H9 (cell line): ENCODE data around the gene EZH2. TPM values are rescaled to one million over a fixed set of nuclear protein-coding genes. Genes with fewer than 3 reads are reported as not detected.

Experiments used
- DNase-seq: peaks from one replicate; pipeline ENCODE4 v3.0.0-alpha.2; 2017
- H2AFZ ChIP-seq: one replicate; pipeline ENCODE4 v1.6.1; 2013; ENCODE audit warnings: mild to moderate bottlenecking, low read length, control low read depth, moderate library complexity
- H2AK5ac ChIP-seq: 2 replicates; pipeline ENCODE4 v1.6.1; 2013; ENCODE audit warnings: low read length, control low read depth, mixed read lengths; ENCODE audit not compliant: insufficient read length
- H2BK120ac ChIP-seq: one replicate; pipeline ENCODE4 v1.6.1; 2013; ENCODE audit warnings: low read depth, mild to moderate bottlenecking, low read length, control low read depth, inconsistent platforms; ENCODE audit not compliant: poor library complexity, severe bottlenecking
- H2BK12ac ChIP-seq: 2 replicates; pipeline ENCODE4 v1.6.1; 2013; ENCODE audit warnings: low read length, control low read depth, mixed read lengths, low read depth; ENCODE audit not compliant: insufficient read length
- H2BK15ac ChIP-seq: 2 replicates; pipeline ENCODE4 v1.6.1; 2013; ENCODE audit warnings: low read depth, low read length, control low read depth
- H2BK20ac ChIP-seq: one replicate; pipeline ENCODE4 v1.6.1; 2013; ENCODE audit warnings: low read depth, mild to moderate bottlenecking, low read length, control low read depth, inconsistent platforms; ENCODE audit not compliant: poor library complexity, severe bottlenecking
- H2BK5ac ChIP-seq: 2 replicates; pipeline ENCODE4 v1.6.1; 2013; ENCODE audit warnings: low read length, control low read depth, mixed read lengths; ENCODE audit not compliant: insufficient read length
- H3K14ac ChIP-seq: 2 replicates; pipeline ENCODE4 v1.6.1; 2013; ENCODE audit warnings: low read length, control low read depth; ENCODE audit not compliant: insufficient read depth
- H3K18ac ChIP-seq: 2 replicates; pipeline ENCODE4 v1.6.1; 2013; ENCODE audit warnings: low read depth, mild to moderate bottlenecking, mixed read lengths, low read length, control low read depth; ENCODE audit not compliant: insufficient read length
- H3K23ac ChIP-seq: 2 replicates; pipeline ENCODE4 v1.6.1; 2013; ENCODE audit warnings: low read length, control low read depth, mixed read lengths, low read depth; ENCODE audit not compliant: insufficient read length
- H3K23me2 ChIP-seq: 2 replicates; pipeline ENCODE4 v1.6.1; 2013; ENCODE audit warnings: low read depth, mild to moderate bottlenecking, mixed read lengths, low read length, control low read depth; ENCODE audit not compliant: insufficient read length, poor library complexity, severe bottlenecking
- H3K27ac ChIP-seq: 2 replicates; pipeline ENCODE4 v1.5.1; 2013; ENCODE audit warnings: low read length, control low read depth, mixed read lengths, low read depth; ENCODE audit not compliant: insufficient read length
- H3K27me3 ChIP-seq: 2 replicates; pipeline ENCODE4 v1.6.1; 2013; ENCODE audit warnings: low read length, control low read depth, inconsistent platforms; ENCODE audit not compliant: insufficient read depth
- H3K4ac ChIP-seq: 2 replicates; pipeline ENCODE4 v1.6.1; 2013; ENCODE audit warnings: low read depth, mild to moderate bottlenecking, control low read depth, inconsistent platforms, low read length, moderate library complexity
- H3K4me1 ChIP-seq: 2 replicates; pipeline ENCODE4 v1.6.1; 2013; ENCODE audit warnings: low read length, control low read depth, inconsistent platforms; ENCODE audit not compliant: insufficient read depth
- H3K4me2 ChIP-seq: 2 replicates; pipeline ENCODE4 v1.6.1; 2013; ENCODE audit warnings: low read length, control low read depth, mixed read lengths; ENCODE audit not compliant: insufficient read length, insufficient read depth
- H3K56ac ChIP-seq: 2 replicates; pipeline ENCODE4 v1.6.1; 2013; ENCODE audit warnings: low read depth, mild to moderate bottlenecking, mixed read lengths, low read length, control low read depth; ENCODE audit not compliant: insufficient read length
- H3K79me1 ChIP-seq: 2 replicates; pipeline ENCODE4 v1.6.1; 2013; ENCODE audit warnings: low read depth, mild to moderate bottlenecking, moderate library complexity, low read length, control low read depth, inconsistent platforms; ENCODE audit not compliant: insufficient read depth, poor library complexity, severe bottlenecking
- H3K79me2 ChIP-seq: 2 replicates; pipeline ENCODE4 v1.6.1; 2013; ENCODE audit warnings: low read length, control low read depth, inconsistent platforms; ENCODE audit not compliant: insufficient read depth
- H3K9ac ChIP-seq: 2 replicates; pipeline ENCODE4 v1.6.1; 2013; ENCODE audit warnings: low read length, control low read depth, mixed read lengths; ENCODE audit not compliant: insufficient read length; ENCODE audit errors: extremely low read depth
- H3K9me3 ChIP-seq: one replicate; pipeline ENCODE4 v1.6.1; 2013; ENCODE audit warnings: low read depth, low read length, inconsistent platforms; ENCODE audit not compliant: control insufficient read depth
- H3T11ph ChIP-seq: one replicate; pipeline ENCODE4 v1.6.1; 2013; ENCODE audit warnings: mild to moderate bottlenecking, low read length, control low read depth, inconsistent platforms
- H4K20me1 ChIP-seq: one replicate; pipeline ENCODE4 v1.6.1; 2013; ENCODE audit not compliant: control insufficient read depth, insufficient read length, insufficient read depth
- H4K5ac ChIP-seq: 2 replicates; pipeline ENCODE4 v1.6.1; 2013; ENCODE audit warnings: low read depth, mild to moderate bottlenecking, mixed read lengths, low read length, control low read depth; ENCODE audit not compliant: insufficient read length
- H4K8ac ChIP-seq: replicated peaks from 2 replicates; pipeline ENCODE4 v1.6.1; 2013; ENCODE audit warnings: low read length, control low read depth, mixed read lengths, low read depth; ENCODE audit not compliant: insufficient read length
- H4K91ac ChIP-seq: 2 replicates; pipeline ENCODE4 v1.6.1; 2013; ENCODE audit warnings: low read depth, mild to moderate bottlenecking, moderate library complexity, mixed read lengths, low read length, control low read depth; ENCODE audit not compliant: insufficient read length
- H3K27ac Mint-ChIP-seq, 3 experiments: 2 replicates in 2 of 3; 3 replicates in 1 of 3; pipeline ENCODE4 v1.8.0; 2020 to 2021; ENCODE audit warnings: mixed read lengths in 3 of 3, mild to moderate bottlenecking in 1 of 3, moderate library complexity in 1 of 3
- H3K27me3 Mint-ChIP-seq: 2 replicates; pipeline ENCODE4 v1.8.0; 2021; ENCODE audit warnings: low read depth, mild to moderate bottlenecking, moderate library complexity, mixed read lengths
- H3K36me3 Mint-ChIP-seq, 3 experiments: 2 replicates in 2 of 3; 3 replicates in 1 of 3; pipeline ENCODE4 v1.8.0; 2020 to 2021; ENCODE audit warnings: low read depth in 3 of 3, mixed read lengths in 3 of 3; ENCODE audit not compliant: insufficient read depth in 1 of 3
- H3K4me1 Mint-ChIP-seq, 2 experiments: 2 replicates each; pipeline ENCODE4 v1.8.0; 2020; ENCODE audit warnings: mixed read lengths in 2 of 2
- H3K4me3 Mint-ChIP-seq, 2 experiments: 2 replicates in 1 of 2; 3 replicates in 1 of 2; pipeline ENCODE4 v1.8.0; 2020 to 2021; ENCODE audit warnings: mild to moderate bottlenecking in 2 of 2, mixed read lengths in 2 of 2, moderate library complexity in 1 of 2
- H3K9me3 Mint-ChIP-seq, 2 experiments: 2 replicates in 1 of 2; 3 replicates in 1 of 2; pipeline ENCODE4 v1.8.0; 2020; ENCODE audit warnings: mild to moderate bottlenecking in 2 of 2, mixed read lengths in 2 of 2, moderate library complexity in 1 of 2
- CTCF ChIP-seq: fragments of 200-600 bp; sonication (generic); conservative IDR thresholded peaks from 3 replicates; pipeline ENCODE4 v1.8.0; 2021; ENCODE audit warnings: antibody characterized with exemption, mild to moderate bottlenecking
- WGBS: extraction: QIAGEN DNeasy Blood & Tissue Kit; methylation state at CpG from one replicate; pipeline ENCODE4 v1.1.7; 2013; ENCODE audit warnings: missing lambda C conversion rate, low lambda C conversion rate, mixed read lengths; ENCODE audit not compliant: insufficient read length; ENCODE audit errors: extremely low coverage; 5-methylcytosine and 5-hydroxymethylcytosine counted together
- total RNA-seq: library from RNA; stranded (reverse); gene quantifications from 2 replicates; pipeline ENCODE4 v1.2.1, GENCODE V29; 2021

Gene EZH2
- total RNA-seq, 1 experiment from 2014 or later: 41.3 TPM

- no peak overlapping the region for H2BK12ac ChIP-seq
- H3K79me1 ChIP-seq: no peaks in the 10 kb centered on the region
- H3K9me3 Mint-ChIP-seq: no peaks in the 10 kb centered on the region
- no peak overlapping the region for H4K91ac ChIP-seq
- no peak overlapping the region for H3K56ac ChIP-seq
- no peaks in the 10 kb centered on the region for H3K79me2 ChIP-seq
- H2AFZ ChIP-seq: no peak overlapping the region
- no peak overlapping the region for H2AK5ac ChIP-seq
- H3K36me3 Mint-ChIP-seq: peaks cover 0 to 5% (median 0%) of the 10 kb centered on the region in 3 experiments; a peak in 1 of 7 replicates
- H3K4me1 ChIP-seq: no peaks in the 10 kb centered on the region; the same call in 1 of the 2 replicates
- no peak overlapping the region for H3K4me3 Mint-ChIP-seq
- no peak overlapping the region for H2BK20ac ChIP-seq
- H3K27ac ChIP-seq: no peak overlapping the region
- DNase-seq: no peak
- no peak overlapping the region for H3K9ac ChIP-seq
- no peaks in the 10 kb centered on the region for H4K20me1 ChIP-seq
- no peaks in the 10 kb centered on the region for H3K27me3 ChIP-seq
- no peak overlapping the region for H3K14ac ChIP-seq
- WGBS: no CpG with 5 or more reads among the region's 10 CpGs
- no peak overlapping the region for H4K5ac ChIP-seq
- H3K4ac ChIP-seq: no peak overlapping the region
- H2BK15ac ChIP-seq: no peak overlapping the region
- H3K9me3 ChIP-seq: no peaks in the 10 kb centered on the region
- H3K4me1 Mint-ChIP-seq: peaks cover 0 to 7% of the 10 kb centered on the region in 2 experiments; a peak in 2 of 4 replicates
- no peaks in the 10 kb centered on the region for H3K23me2 ChIP-seq
- H2BK5ac ChIP-seq: no peak overlapping the region
- no peak overlapping the region for H3T11ph ChIP-seq
- H3K27me3 Mint-ChIP-seq: no peaks in the 10 kb centered on the region; the same call in 1 of the 2 replicates
- H2BK120ac ChIP-seq: no peak overlapping the region
- no peak overlapping the region for H3K4me2 ChIP-seq
- no peak overlapping the region for H3K18ac ChIP-seq
- H3K23ac ChIP-seq: no peak overlapping the region
- H3K27ac Mint-ChIP-seq: no peak overlapping the region
- no peak for TF ChIP-seq CTCF
- no peak overlapping the region for H4K8ac ChIP-seq
These were observed 43.3 kb upstream of the EZH2 start for GRCh38 chr7:148927123-148928045.
